IPS DF 6.9 (cell line): ENCODE measurements around the gene WASF2.

Experiments used
- DNase-seq: peaks from one replicate; pipeline ENCODE4 v3.0.0-alpha.2; 2013; ENCODE audit warnings: low read depth, low spot score
- H3K27ac ChIP-seq: one replicate; pipeline ENCODE4 v1.5.1; 2013; ENCODE audit warnings: low read length, control low read depth
- H3K27me3 ChIP-seq: 2 replicates; pipeline ENCODE4 v1.6.1; 2013; ENCODE audit warnings: mild to moderate bottlenecking, low read length; ENCODE audit not compliant: control insufficient read depth, insufficient read depth
- H3K36me3 ChIP-seq: 2 replicates; pipeline ENCODE4 v1.6.1; 2013; ENCODE audit warnings: low read length; ENCODE audit not compliant: control insufficient read depth, insufficient read depth
- H3K4me1 ChIP-seq: 2 replicates; pipeline ENCODE4 v1.6.1; 2013; ENCODE audit warnings: low read length; ENCODE audit not compliant: control insufficient read depth, insufficient read depth
- H3K4me3 ChIP-seq: 2 replicates; pipeline ENCODE4 v1.5.1; 2013; ENCODE audit warnings: mild to moderate bottlenecking, low read length
- H3K9me3 ChIP-seq: 2 replicates; pipeline ENCODE4 v1.6.1; 2013; ENCODE audit warnings: low read length, inconsistent platforms; ENCODE audit not compliant: control insufficient read depth, insufficient read depth
- WGBS: extraction: QIAGEN DNeasy Blood & Tissue Kit; methylation state at CpG from one replicate; pipeline ENCODE4 v1.1.7; 2013; ENCODE audit warnings: mixed read lengths, missing lambda C conversion rate; ENCODE audit not compliant: insufficient read length, insufficient coverage; 5-methylcytosine and 5-hydroxymethylcytosine counted together

Gene WASF2

DNA sequence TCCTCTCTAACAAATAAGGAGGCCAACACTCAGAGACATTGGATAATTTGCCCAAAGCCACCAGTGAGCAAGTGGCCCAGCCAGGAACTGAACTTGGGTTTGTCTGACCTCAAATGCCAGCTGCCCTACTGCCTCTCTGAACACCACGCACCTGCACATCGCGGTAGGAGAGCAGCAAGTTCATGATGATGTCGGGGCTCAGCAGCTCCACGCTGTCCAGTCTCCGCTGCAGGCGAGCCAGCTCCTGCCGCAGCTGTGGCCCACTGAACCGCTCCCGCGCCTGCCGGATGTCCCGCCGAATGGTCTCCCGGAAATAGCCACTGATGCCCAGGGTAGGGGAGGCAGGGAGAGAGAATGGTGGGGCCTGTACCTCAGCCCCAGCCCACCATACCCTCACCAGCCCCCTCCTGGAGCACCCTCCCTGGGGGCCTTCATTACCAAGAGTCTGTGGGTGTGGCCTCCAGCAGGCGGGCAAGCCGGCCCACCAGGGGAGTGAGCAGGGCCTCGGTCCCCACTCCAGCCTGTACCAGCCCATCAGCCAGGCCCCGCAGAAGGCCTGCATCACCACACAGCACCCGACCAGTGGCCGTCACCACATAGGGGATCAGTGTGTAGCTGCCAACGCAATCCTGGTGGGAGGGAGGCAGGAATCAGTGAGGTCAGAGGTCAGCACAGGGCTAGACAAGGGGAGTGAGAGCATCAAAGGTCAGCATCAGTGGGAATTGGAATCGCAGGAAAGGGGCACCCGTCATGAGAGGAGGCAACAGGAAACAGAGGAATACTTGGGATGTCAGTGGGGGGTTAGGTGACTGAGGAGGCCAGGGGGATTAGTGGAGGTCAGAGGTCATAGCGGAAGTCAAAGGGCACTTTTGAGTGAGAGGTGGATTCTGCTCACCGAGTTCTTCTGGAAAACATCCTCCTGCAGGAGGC is 125.9 kb downstream of the WASF2 start:
- WGBS = no CpG with 5 or more reads among the region's 26 CpGs
- Histone ChIP-seq H3K27ac (no peak overlapping the region), H3K9me3 (no peaks in the 10 kb centered on the region), H3K36me3 (no peaks in the 10 kb centered on the region), H3K27me3 (peaks cover 14% of the 10 kb centered on the region; the same call in 1 of the 2 replicates), H3K4me1 (peaks cover 9% of the 10 kb centered on the region; the same call in 1 of the 2 replicates), H3K4me3 (no peak overlapping the region)
- no peak for DNase-seq

- Histone ChIP-seq H3K27me3 (peaks cover 16% of the 10 kb centered on the region; the same call in 1 of the 2 replicates), H3K9me3 (no peaks in the 10 kb centered on the region), H3K4me3 (no peak overlapping the region), H3K4me1 (peaks cover 9% of the 10 kb centered on the region), H3K27ac (no peak overlapping the region), H3K36me3 (no peaks in the 10 kb centered on the region)
- no CpG with 5 or more reads among the region's 8 CpGs for WGBS
- DNase-seq = no peak
Observed at GRCh38 chr1:27361553-27361952, 128.4 kb downstream of the WASF2 start.

DNA sequence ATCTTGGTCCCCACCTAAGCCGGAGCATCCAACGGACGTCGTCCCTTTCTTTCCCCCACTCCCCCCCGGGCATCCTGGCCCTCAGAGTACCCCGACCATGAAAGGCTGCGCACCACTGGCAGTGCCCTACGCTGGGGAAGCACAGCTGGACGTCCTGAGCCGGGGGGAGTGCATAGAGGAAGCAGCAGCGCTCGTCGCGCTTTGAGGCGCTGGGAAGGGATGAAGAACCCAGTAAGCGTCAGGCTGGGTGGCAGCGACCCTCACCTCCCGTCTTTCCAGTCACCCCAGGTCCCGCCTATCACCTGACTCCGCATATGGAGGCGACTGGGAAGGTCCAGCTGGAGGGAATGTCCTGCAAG is 128.9 kb downstream of the WASF2 start:
- peaks cover 9% of the 10 kb centered on the region for H3K4me1 ChIP-seq
- H3K9me3 ChIP-seq = no peaks in the 10 kb centered on the region
- DNase-seq = no peak
- peak overlapping the region; percentile 70; the same call in 1 of the 2 replicates for H3K4me3 ChIP-seq
- no peaks in the 10 kb centered on the region for H3K36me3 ChIP-seq
- peaks cover 16% of the 10 kb centered on the region; the same call in 1 of the 2 replicates for H3K27me3 ChIP-seq
- H3K27ac ChIP-seq = no peak overlapping the region
- WGBS = no CpG with 5 or more reads among the region's 21 CpGs

- Histone ChIP-seq H3K27me3 (peaks cover 16% of the 10 kb centered on the region; the same call in 1 of the 2 replicates), H3K4me1 (peaks cover 9% of the 10 kb centered on the region), H3K27ac (no peak overlapping the region), H3K4me3 (peak overlapping the region; percentile 70), H3K36me3 (no peaks in the 10 kb centered on the region), H3K9me3 (no peaks in the 10 kb centered on the region)
- DNase-seq = no peak
- WGBS = no CpG with 5 or more reads among the region's 71 CpGs
Observed at GRCh38 chr1:27360159-27361043, 129.6 kb downstream of the WASF2 start.

GRCh38 chr1:27359822-27360158 is 130.2 kb downstream of the WASF2 start:
- no peak overlapping the region for H3K27ac ChIP-seq
- H3K4me1 ChIP-seq = peaks cover 9% of the 10 kb centered on the region
- WGBS = no CpG with 5 or more reads among the region's 9 CpGs
- H3K9me3 ChIP-seq = no peaks in the 10 kb centered on the region
- H3K36me3 ChIP-seq = no peaks in the 10 kb centered on the region
- H3K27me3 ChIP-seq = peaks cover 16% of the 10 kb centered on the region; the same call in 1 of the 2 replicates
- no peak for DNase-seq
- peak overlapping the region; percentile 70; the same call in 1 of the 2 replicates for H3K4me3 ChIP-seq

GRCh38 chr1:27358928-27359313 is 131.0 kb downstream of the WASF2 start:
- Histone ChIP-seq H3K27ac (no peak overlapping the region), H3K4me1 (peaks cover 4% of the 10 kb centered on the region), H3K36me3 (no peaks in the 10 kb centered on the region), H3K27me3 (peaks cover 16% of the 10 kb centered on the region; the same call in 1 of the 2 replicates), H3K9me3 (no peaks in the 10 kb centered on the region), H3K4me3 (no peak overlapping the region)
- no peak for DNase-seq
- no CpG with 5 or more reads among the region's 5 CpGs for WGBS

DNA sequence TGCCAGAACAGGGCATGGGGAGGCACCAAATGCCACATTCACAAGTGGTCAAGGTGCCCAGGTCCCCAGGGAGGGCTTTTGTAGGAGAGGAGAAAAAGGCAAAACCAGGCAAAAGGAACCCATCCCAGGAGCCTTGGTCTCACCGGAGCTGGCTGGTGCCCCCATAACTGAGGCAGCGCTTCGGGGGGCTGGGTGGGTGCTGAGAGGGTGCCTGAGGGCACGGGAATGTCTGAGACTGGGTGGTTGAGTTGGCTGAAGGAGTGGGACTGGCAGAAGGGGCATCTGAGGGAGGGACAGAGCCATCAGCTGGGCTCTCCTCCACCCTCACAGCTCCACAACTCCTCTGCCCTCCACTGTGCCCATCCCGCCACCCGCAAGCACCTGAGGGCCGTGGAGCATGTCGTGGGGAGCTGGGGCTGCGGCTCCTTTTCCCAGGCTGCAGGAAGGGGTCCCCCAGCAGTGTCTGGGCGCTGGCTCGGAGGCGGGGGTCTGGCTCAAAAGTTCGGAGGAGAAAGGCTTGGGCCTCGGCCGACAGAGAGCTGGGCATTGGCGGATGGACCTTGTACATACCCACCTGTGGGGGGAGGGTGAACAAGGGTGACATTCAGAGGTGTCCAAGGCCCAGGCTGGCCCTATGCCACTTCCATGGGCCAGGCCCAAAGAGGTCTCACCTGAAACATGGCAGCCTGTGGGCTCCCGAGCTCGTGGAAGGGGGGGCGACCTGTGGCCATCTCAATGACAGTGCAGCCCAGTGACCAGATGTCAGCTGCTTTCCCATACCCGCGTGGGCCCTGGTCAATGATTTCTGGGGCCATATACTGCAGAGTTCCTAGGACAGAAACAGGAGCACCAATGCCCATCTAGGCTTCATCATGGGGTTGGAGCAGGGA is 131.7 kb downstream of the WASF2 start:
- no CpG with 5 or more reads among the region's 21 CpGs for WGBS
- Histone ChIP-seq H3K4me1 (peaks cover 4% of the 10 kb centered on the region), H3K27ac (no peak overlapping the region), H3K27me3 (peaks cover 16% of the 10 kb centered on the region; the same call in 1 of the 2 replicates), H3K9me3 (no peaks in the 10 kb centered on the region), H3K36me3 (no peaks in the 10 kb centered on the region), H3K4me3 (no peak overlapping the region)
- DNase-seq = no peak

GRCh38 chr1:27357281-27358037 is 132.5 kb downstream of the WASF2 start:
- H3K27ac ChIP-seq = no peak overlapping the region
- DNase-seq = no peak
- WGBS = no CpG with 5 or more reads among the region's 40 CpGs
- H3K4me3 ChIP-seq = no peak overlapping the region
- peaks cover 4% of the 10 kb centered on the region for H3K4me1 ChIP-seq
- H3K9me3 ChIP-seq = no peaks in the 10 kb centered on the region
- no peaks in the 10 kb centered on the region for H3K36me3 ChIP-seq
- H3K27me3 ChIP-seq = peaks cover 16% of the 10 kb centered on the region; the same call in 1 of the 2 replicates

GRCh38 chr1:27356619-27357280 is 133.2 kb downstream of the WASF2 start:
- no peak for DNase-seq
- Histone ChIP-seq H3K27me3 (peaks cover 16% of the 10 kb centered on the region; the same call in 1 of the 2 replicates), H3K4me1 (peaks cover 4% of the 10 kb centered on the region), H3K4me3 (no peak overlapping the region), H3K27ac (no peak overlapping the region), H3K36me3 (no peaks in the 10 kb centered on the region), H3K9me3 (no peaks in the 10 kb centered on the region)
- no CpG with 5 or more reads among the region's 37 CpGs for WGBS
